Mesothelial cell of epicardium (in vitro differentiated cells): ENCODE results near the gene CADPS2. TPM values are rescaled to one million over a fixed set of nuclear protein-coding genes. Genes with fewer than 3 reads are reported as not detected.

Experiments
- DNase-seq, 2 experiments: peaks; one replicate each; pipeline ENCODE4 v3.0.0; 2021; ENCODE audit warnings: low spot score in 2 of 2; ENCODE audit not compliant: unreplicated experiment in 2 of 2
- H3K27ac Mint-ChIP-seq: 2 replicates; pipeline ENCODE4 v1.8.0; 2021; ENCODE audit warnings: mixed read lengths
- H3K27me3 Mint-ChIP-seq: 2 replicates; pipeline ENCODE4 v1.8.0; 2021; ENCODE audit warnings: low read depth, mixed read lengths
- H3K36me3 Mint-ChIP-seq: 2 replicates; pipeline ENCODE4 v1.8.0; 2021; ENCODE audit warnings: mixed read lengths
- H3K4me1 Mint-ChIP-seq: 2 replicates; pipeline ENCODE4 v1.8.0; 2021; ENCODE audit warnings: mixed read lengths
- H3K4me3 Mint-ChIP-seq: 2 replicates; pipeline ENCODE4 v1.8.0; 2021; ENCODE audit warnings: mild to moderate bottlenecking, moderate library complexity, mixed read lengths
- H3K9me3 Mint-ChIP-seq: 2 replicates; pipeline ENCODE4 v1.8.0; 2021; ENCODE audit warnings: mixed read lengths
- CTCF ChIP-seq: fragments of 200-600 bp; sonication (generic); IDR thresholded peaks from one replicate; pipeline ENCODE4 v1.5.0; 2021; ENCODE audit warnings: antibody characterized with exemption; ENCODE audit not compliant: unreplicated experiment
- total RNA-seq: library from RNA; stranded (reverse); gene quantifications from 3 replicates; pipeline ENCODE4 v1.2.1, GENCODE V29; 2021

Gene CADPS2
- total RNA-seq, 1 donor from 2014 or later, result 2.7 TPM

- Mint-ChIP-seq H3K27me3 (no peaks in the 10 kb centered on the region), H3K4me3 (no peak overlapping the region), H3K36me3 (peaks cover 3% of the 10 kb centered on the region), H3K27ac (peak overlapping the region; percentile 55), H3K9me3 (peaks cover 4% of the 10 kb centered on the region), H3K4me1 (peaks cover 40% of the 10 kb centered on the region)
- TF ChIP-seq CTCF, result no peak
- no peak for DNase-seq
Observed at GRCh38 chr7:122770686-122771335, 115.4 kb downstream of the CADPS2 start.

GRCh38 chr7:122768827-122769226 is 117.4 kb downstream of the CADPS2 start:
- Mint-ChIP-seq H3K27me3 (no peaks in the 10 kb centered on the region), H3K36me3 (no peaks in the 10 kb centered on the region), H3K9me3 (no peaks in the 10 kb centered on the region), H3K27ac (no peak overlapping the region), H3K4me1 (peaks cover 55% of the 10 kb centered on the region), H3K4me3 (no peak overlapping the region)
- TF ChIP-seq CTCF, result no peak
- DNase-seq, result no peak

DNA sequence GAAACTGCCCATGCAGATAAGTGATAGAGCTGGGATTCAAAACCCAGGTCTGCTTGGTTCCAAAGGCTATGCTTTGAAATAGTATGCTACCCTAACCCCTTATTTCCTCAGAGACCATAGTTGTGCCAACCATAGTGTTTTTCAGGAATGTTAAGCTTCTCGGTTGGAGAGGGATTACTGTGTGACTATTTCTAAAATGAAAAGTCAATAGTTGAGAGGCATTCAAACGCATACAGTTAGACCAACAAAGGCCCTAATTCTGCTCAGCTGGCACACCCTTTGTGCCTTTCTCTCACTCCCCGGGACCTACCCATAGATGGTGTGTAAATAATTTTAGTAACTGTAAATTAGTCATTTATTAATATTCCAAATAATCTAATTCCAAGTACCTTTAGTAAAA is 118.9 kb downstream of the CADPS2 start:
- no peak for TF ChIP-seq CTCF
- no peaks in the 10 kb centered on the region for H3K9me3 Mint-ChIP-seq
- no peak overlapping the region for H3K27ac Mint-ChIP-seq
- peaks cover 53% of the 10 kb centered on the region for H3K4me1 Mint-ChIP-seq
- H3K27me3 Mint-ChIP-seq, result no peaks in the 10 kb centered on the region
- DNase-seq, result no peak
- H3K4me3 Mint-ChIP-seq, result no peak overlapping the region
- H3K36me3 Mint-ChIP-seq, result no peaks in the 10 kb centered on the region

DNA sequence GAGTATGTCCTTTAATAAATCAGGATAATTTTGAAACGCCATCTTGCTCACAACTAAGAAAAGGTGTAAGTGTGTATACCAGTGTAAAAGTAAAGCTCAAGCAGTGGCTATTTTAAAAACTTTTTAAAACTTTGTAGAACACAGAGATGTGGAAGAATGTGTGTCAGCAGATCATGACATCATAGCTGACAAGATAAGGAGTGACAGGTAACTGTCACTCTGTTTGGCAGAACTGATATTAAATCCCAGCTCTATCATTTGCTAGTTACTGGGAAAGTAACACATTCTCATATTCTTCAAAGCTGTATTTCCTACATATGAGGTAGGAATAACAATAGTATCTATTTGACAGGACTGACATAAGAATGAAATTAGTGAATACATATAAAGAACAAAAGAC is 119.7 kb downstream of the CADPS2 start:
- no peak overlapping the region for H3K27ac Mint-ChIP-seq
- no peaks in the 10 kb centered on the region for H3K27me3 Mint-ChIP-seq
- TF ChIP-seq CTCF, result no peak
- peaks cover 53% of the 10 kb centered on the region for H3K4me1 Mint-ChIP-seq
- DNase-seq, result no peak
- no peaks in the 10 kb centered on the region for H3K36me3 Mint-ChIP-seq
- H3K9me3 Mint-ChIP-seq, result no peaks in the 10 kb centered on the region
- no peak overlapping the region for H3K4me3 Mint-ChIP-seq

DNA sequence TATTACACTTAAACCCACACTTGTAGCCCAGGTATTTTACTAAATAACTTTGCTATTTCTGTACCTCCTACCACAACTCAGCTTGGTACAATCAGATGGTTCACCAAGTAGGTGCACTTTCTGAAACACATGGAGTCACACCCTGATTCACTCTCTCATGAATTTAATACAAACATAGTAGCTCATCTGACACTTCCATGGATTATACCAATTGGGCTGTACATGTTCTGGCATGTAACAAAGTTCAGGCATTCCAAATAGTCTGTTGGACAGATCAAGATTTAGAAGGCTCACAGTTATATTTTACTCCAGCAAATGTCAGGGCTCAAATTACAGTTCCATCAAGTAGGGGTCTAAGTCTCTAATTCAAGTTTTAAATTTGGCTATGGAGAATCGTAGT is 121.4 kb downstream of the CADPS2 start:
- H3K9me3 Mint-ChIP-seq, result no peaks in the 10 kb centered on the region
- H3K36me3 Mint-ChIP-seq, result no peaks in the 10 kb centered on the region
- no peaks in the 10 kb centered on the region for H3K27me3 Mint-ChIP-seq
- H3K4me3 Mint-ChIP-seq, result no peak overlapping the region
- H3K27ac Mint-ChIP-seq, result no peak overlapping the region
- DNase-seq, result no peak
- H3K4me1 Mint-ChIP-seq, result peaks cover 40% of the 10 kb centered on the region
- no peak for TF ChIP-seq CTCF

DNA sequence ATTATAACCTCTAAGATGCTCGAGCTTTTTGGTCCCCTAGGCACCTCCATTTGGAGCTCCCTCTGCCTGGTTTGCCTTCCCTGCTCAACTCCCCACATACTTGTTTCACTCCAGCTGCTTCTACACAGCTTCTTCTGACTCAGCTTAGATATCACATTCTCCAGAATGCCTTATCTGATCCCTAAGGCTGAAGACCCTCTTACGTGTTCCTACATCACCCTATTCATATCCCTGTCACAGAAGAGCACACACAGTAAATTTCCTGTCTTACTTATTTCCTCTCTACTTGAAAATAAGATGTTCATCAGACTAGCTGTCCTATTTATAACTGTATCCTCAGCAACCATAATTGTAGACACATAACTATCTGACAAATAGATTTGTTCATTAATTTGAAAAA is 122.2 kb downstream of the CADPS2 start:
- no peak for TF ChIP-seq CTCF
- H3K27me3 Mint-ChIP-seq, result no peaks in the 10 kb centered on the region
- no peaks in the 10 kb centered on the region for H3K9me3 Mint-ChIP-seq
- H3K27ac Mint-ChIP-seq, result no peak overlapping the region
- H3K4me3 Mint-ChIP-seq, result no peak overlapping the region
- H3K36me3 Mint-ChIP-seq, result no peaks in the 10 kb centered on the region
- peaks cover 40% of the 10 kb centered on the region for H3K4me1 Mint-ChIP-seq
- no peak for DNase-seq
